Stimulated activated CD8-positive, alpha-beta memory T cell treated with anti-CD3 and anti-CD28 coated beads, Interleukin-4, amount 100 ng/mL, for 48 hours (primary cell): ENCODE measurements around the gene ULK2.
"Not testable (repeated sequence)": the region's sequence is repeated elsewhere in the genome, so short reads cannot be mapped to it uniquely, and the experiment has no call there.

Experiments
- DNase-seq: peaks from one replicate; pipeline ENCODE4 v3.0.0-alpha.2; 2020

The ULK2 gene

GRCh38 chr17:19860647-19861177, 7.0 kb downstream of the ULK2 start:
- not testable (repeated sequence) for DNase-seq

DNA sequence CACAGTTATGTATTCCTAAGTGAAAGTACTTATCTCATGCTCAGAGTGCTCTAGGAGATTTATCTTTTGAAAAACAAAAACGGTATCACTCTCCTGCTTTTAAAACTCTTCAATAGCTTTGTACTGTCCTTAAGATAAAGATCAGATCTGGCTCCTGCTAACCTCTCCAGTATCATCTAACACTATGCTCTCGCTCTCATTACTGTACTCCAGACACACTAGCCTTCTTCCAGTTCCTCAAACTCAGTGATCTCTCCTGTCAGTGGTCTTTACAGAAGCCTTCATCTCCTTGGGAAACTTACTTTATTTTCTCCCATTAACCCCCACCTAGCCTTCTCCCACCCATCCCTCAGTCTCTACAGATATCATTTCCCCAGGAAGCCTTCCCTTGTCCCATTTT, 10.1 kb downstream of the ULK2 start:
- no peak for DNase-seq

DNA sequence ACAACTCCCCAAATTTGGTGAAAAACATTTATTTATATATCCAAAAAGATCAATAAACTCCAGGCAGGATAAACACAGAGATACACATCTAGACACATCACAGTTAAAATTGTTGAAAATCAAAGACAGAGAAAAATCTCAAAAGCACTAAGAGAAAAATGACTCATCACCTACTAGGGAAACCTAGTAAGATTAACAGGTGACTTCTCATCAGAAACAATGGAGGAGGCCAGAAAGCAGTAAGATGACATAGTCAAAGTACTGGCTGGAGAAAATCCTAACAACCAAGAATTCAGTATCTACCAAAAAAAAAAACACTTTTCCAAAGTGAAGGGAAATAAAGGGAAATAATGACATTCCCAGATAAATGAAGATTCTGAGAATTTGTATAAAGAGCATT, 33.8 kb downstream of the ULK2 start:
- no peak for DNase-seq

DNA sequence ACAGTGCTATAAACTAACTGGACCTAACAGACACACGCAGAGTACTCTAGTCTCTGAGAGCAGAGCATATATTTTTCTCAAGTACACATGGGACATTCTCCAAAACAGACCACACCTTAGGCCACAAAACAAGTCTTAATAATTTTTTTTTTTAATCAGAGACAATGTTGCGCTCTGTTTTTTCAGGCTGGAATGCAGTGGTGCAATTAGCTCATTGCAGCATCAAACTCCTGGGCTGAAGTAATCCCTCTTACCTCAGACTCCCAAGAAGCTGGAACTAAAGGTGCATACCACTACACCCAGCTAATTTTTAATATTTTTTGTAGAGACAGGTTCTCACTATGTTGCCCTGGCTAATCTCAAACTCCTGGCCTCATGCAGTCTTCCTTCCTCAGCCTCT, 37.7 kb downstream of the ULK2 start:
- no peak for DNase-seq

DNA sequence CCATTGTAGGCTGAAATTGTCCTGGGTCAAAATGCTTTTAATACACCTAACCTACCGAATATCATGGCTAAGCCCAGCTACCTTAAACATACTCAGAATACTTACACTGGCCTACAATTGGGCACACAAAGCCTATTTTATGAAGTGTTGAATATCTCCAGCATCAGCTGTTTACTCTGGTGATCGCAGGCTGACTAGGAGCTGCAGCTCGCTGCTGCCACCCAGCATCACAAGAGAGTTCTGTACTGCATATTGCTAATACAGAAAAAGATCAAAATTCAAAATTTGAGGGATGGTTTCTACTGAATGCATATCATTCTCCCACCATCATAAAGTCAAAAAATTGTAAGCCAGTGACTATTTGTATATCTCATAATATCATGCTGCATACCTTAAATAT, 55.3 kb downstream of the ULK2 start:
- DNase-seq = no peak

DNA sequence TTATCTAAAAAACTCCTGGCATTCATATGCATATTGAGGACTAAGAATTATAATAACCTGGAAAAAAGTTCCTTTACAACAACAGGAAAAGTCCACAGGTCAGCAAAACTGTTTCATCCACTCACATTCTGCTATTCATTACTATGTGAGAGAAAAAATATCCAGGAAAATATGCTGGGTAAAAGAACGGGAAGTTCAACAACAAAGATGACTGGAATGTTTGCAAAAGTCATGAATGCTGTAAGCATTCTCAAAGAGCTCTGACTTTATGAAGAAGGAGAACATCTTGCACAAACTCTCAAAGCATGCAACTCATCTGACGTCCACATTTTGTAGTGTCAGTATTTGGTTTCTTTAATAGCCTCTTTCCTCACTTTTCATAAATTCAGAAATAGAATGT, 62.7 kb downstream of the ULK2 start:
- no peak for DNase-seq

DNA sequence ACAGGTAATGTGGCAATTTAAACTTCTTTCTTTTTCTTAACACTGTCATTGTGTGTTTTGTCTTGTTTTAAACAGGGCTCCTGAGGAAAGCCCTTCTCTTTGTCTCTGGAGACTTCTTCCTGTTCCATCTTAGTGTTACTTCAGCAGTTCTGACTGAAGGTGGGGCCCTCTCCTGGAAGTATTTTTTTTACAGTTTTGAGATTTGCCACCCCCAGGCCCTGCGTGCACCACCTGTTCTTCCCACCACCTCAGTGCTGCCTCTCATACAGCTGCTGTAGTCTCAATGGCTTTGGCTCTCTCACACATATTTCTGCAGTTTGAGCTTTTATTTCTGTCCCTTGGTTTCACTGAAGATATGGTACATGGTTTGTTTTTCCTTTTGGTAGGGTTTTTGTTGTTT, 67.2 kb downstream of the ULK2 start:
- no peak for DNase-seq

DNA sequence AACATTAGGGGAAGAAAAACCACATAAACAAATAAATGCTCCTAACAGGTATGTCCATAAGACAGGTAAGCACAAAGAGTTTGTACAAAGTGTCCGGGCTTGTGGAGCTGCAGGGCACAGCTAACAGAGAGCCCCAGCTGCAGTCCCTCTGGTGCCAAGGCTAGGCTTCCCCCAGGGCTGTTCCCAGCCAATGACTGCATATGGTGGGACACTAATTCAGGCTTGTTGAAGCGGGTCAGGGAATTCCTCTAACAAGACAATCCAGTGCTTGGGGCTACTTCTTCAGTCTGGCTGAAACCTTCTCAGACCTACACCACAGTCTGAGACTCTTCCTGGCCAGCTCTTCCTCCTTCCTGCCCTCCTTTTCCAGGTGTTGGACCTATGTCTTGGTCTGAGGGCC, 67.9 kb downstream of the ULK2 start:
- no peak for DNase-seq

GRCh38 chr17:19796457-19796856, 71.3 kb downstream of the ULK2 start:
- DNase-seq = no peak

- no peak for DNase-seq
Observed at GRCh38 chr17:19791918-19792550, 75.7 kb downstream of the ULK2 start.

- DNase-seq = no peak
Observed at GRCh38 chr17:19787733-19788357, 79.9 kb downstream of the ULK2 start.

DNA sequence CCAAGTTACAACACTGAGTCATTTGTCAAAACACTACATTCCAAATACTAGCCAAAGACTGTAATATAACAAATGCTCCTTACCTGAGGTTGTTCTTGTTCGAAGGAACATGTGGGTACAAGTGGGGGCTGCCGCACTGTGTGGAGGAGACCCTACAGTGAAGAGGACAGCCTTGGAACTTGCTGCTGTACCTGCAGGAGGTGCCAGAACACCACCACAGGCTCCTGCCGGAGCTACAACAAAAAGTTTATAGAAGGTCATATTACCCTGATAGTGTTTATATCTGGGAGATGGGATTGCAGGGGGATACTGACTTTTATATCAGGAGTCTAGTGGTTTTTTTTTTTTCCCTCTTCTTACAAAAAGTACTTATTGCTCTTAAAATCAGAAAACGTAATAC, 81.9 kb downstream of the ULK2 start:
- no peak for DNase-seq

GRCh38 chr17:19781488-19782458, 86.0 kb downstream of the ULK2 start:
- DNase-seq = no peak

DNA sequence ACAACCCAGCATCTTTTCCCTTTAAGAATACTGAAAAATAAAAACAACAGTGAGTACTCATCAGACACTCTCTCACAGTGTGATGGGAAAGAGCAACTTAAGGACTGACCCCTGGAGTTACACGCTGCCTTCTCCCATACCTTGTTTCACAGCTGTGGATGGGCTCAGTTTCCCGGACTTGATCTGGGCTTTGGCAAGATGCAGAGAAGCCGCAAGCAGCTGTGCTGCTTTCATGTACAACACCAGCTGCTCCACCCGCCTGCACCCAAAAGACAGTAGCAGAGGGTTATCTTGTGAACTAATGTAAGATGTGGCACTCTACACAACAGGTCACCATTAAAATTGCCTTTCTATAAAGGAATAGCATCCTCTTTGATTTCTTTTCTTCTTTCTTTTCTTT, 86.9 kb downstream of the ULK2 start:
- DNase-seq = no peak

GRCh38 chr17:19773534-19773933, 94.2 kb downstream of the ULK2 start:
- DNase-seq = no peak

DNA sequence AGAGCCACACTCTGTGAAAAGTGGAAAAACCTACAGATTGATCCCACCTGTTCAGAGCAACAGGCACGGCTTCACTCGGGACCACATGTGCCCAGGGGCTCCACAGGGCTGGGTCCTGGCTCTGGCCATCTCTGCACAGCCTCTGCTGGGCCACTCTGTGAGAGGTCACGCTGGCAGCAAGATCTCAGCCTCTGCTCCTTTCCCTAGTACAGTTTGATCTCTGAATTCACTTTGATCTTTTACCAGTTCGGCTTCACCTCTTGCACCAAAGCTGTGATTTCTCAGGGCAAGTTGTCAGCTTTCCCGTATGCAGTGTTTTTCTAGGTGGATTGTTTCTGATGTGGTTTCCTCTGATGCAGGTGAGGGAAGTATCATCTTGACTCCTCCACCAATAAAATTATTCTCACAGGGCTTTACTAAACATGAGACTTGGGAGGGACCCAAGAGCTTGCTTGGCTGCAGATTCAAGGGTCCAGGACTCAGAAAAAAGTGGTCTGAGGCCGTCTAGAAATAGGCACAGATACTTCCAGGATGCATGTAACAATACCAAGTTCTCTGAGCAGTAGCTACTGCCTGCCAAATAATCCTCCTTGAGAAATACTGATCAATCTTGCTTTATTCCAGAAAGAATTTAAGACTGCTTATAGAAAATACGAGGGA, 95.6 kb downstream of the ULK2 start:
- DNase-seq = no peak

- DNase-seq = no peak
Observed at GRCh38 chr17:19770985-19771735, 96.6 kb downstream of the ULK2 start.

DNA sequence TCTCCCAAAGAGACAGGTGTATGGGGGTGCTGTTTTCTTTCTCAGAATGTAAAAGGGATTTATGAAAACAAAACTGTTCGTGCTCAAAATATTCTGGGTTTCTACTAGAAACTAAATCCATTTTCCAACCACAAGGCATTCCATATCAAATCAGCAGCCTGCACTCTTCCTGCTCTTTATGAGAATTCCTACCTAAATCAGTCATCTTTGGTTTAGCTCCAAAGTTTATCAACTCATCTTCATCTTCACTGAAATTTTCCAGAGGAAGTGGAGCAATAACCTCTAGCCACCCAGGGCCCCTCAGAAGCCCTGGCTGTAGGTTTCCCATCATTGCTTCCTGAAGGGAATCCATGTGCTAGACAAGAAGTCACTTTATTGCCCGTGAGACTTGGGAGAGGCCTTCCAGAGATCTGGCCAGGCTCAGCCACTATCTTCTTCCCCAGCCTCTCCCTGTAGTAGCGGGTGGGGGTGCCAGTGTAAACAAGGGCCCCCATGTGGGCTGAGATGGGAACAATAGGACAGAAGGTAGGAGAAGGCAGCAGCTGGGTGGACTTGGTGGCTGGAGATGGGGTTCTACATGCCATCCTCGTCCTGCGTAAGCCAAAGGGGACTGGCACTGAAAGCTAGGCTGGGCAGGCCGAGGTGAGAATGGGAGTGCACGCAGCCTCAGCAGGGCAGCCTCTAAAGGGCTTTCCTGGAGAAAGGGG, 97.6 kb downstream of the ULK2 start:
- no peak for DNase-seq

- no peak for DNase-seq
Observed at GRCh38 chr17:19768046-19768782, 99.5 kb downstream of the ULK2 start.

- peak; percentile 90 for DNase-seq
Observed at GRCh38 chr17:19766421-19767270, 101.1 kb downstream of the ULK2 start.
